Measurements from ENCODE around the gene KRT76.

- TF ChIP-seq, protein P1, sequence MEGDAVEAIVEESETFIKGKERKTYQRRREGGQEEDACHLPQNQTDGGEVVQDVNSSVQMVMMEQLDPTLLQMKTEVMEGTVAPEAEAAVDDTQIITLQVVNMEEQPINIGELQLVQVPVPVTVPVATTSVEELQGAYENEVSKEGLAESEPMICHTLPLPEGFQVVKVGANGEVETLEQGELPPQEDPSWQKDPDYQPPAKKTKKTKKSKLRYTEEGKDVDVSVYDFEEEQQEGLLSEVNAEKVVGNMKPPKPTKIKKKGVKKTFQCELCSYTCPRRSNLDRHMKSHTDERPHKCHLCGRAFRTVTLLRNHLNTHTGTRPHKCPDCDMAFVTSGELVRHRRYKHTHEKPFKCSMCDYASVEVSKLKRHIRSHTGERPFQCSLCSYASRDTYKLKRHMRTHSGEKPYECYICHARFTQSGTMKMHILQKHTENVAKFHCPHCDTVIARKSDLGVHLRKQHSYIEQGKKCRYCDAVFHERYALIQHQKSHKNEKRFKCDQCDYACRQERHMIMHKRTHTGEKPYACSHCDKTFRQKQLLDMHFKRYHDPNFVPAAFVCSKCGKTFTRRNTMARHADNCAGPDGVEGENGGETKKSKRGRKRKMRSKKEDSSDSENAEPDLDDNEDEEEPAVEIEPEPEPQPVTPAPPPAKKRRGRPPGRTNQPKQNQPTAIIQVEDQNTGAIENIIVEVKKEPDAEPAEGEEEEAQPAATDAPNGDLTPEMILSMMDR (IDR thresholded peaks at IDR 0.05): no peak
- TF ChIP-seq POLR2A (IDR thresholded peaks at IDR 0.05): no peak
Measured at GRCh38 chr12:52772188-52772587, 5.0 kb downstream of the KRT76 start.
